Body of pancreas (tissue), 4 donors: Measurements from ENCODE around the gene CCDC106.

Experiments
- POLR2A ChIP-seq, 3 donors: fragments of 450-650 bp; IDR thresholded peaks; one replicate each; pipeline ENCODE4 v1.6.1; 2016; ENCODE audit warnings: antibody characterized with exemption in 3 of 3, mild to moderate bottlenecking in 2 of 3
- TF ChIP-seq, protein P1 (sequence below), 7 experiments: fragments of 450-650 bp in 4 of 7; fragments of 200-600 bp in 3 of 7; sonication (generic) in 3 of 7; IDR thresholded peaks; one replicate each; pipeline ENCODE4 v1.5.1; 2016 to 2019; ENCODE audit warnings: antibody characterized with exemption in 7 of 7

GRCh38 chr19:55620410-55621204, 27.4 kb upstream of the CCDC106 start:
- TF ChIP-seq, protein P1, sequence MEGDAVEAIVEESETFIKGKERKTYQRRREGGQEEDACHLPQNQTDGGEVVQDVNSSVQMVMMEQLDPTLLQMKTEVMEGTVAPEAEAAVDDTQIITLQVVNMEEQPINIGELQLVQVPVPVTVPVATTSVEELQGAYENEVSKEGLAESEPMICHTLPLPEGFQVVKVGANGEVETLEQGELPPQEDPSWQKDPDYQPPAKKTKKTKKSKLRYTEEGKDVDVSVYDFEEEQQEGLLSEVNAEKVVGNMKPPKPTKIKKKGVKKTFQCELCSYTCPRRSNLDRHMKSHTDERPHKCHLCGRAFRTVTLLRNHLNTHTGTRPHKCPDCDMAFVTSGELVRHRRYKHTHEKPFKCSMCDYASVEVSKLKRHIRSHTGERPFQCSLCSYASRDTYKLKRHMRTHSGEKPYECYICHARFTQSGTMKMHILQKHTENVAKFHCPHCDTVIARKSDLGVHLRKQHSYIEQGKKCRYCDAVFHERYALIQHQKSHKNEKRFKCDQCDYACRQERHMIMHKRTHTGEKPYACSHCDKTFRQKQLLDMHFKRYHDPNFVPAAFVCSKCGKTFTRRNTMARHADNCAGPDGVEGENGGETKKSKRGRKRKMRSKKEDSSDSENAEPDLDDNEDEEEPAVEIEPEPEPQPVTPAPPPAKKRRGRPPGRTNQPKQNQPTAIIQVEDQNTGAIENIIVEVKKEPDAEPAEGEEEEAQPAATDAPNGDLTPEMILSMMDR (IDR thresholded peaks at IDR 0.05), result no peak
- TF ChIP-seq POLR2A (IDR thresholded peaks at IDR 0.05), result no peak
